ENCODE data around the gene ETV1. TPM values are rescaled to one million over a fixed set of nuclear protein-coding genes. Genes with fewer than 3 reads are reported as not detected.

Gene ETV1
- total and polyA plus RNA-seq, 9 of the 15 experiments (the other 6 are each of a cell fraction or from before 2014, with no cell fraction given), result 7.2 to 27.4 (median 14.0) TPM

- TF ChIP-seq, protein P1, sequence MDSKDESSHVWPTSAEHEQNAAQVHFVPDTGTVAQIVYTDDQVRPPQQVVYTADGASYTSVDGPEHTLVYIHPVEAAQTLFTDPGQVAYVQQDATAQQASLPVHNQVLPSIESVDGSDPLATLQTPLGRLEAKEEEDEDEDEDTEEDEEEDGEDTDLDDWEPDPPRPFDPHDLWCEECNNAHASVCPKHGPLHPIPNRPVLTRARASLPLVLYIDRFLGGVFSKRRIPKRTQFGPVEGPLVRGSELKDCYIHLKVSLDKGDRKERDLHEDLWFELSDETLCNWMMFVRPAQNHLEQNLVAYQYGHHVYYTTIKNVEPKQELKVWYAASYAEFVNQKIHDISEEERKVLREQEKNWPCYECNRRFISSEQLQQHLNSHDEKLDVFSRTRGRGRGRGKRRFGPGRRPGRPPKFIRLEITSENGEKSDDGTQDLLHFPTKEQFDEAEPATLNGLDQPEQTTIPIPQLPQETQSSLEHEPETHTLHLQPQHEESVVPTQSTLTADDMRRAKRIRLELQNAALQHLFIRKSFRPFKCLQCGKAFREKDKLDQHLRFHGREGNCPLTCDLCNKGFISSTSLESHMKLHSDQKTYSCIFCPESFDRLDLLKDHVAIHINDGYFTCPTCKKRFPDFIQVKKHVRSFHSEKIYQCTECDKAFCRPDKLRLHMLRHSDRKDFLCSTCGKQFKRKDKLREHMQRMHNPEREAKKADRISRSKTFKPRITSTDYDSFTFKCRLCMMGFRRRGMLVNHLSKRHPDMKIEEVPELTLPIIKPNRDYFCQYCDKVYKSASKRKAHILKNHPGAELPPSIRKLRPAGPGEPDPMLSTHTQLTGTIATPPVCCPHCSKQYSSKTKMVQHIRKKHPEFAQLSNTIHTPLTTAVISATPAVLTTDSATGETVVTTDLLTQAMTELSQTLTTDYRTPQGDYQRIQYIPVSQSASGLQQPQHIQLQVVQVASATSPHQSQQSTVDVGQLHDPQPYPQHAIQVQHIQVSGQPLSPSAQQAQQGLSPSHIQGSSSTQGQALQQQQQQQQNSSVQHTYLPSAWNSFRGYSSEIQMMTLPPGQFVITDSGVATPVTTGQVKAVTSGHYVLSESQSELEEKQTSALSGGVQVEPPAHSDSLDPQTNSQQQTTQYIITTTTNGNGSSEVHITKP (IDR thresholded peaks at IDR 0.05; ENCODE audit: partially characterized antibody), result peak; percentile 37
- TF ChIP-seq, protein P2, sequence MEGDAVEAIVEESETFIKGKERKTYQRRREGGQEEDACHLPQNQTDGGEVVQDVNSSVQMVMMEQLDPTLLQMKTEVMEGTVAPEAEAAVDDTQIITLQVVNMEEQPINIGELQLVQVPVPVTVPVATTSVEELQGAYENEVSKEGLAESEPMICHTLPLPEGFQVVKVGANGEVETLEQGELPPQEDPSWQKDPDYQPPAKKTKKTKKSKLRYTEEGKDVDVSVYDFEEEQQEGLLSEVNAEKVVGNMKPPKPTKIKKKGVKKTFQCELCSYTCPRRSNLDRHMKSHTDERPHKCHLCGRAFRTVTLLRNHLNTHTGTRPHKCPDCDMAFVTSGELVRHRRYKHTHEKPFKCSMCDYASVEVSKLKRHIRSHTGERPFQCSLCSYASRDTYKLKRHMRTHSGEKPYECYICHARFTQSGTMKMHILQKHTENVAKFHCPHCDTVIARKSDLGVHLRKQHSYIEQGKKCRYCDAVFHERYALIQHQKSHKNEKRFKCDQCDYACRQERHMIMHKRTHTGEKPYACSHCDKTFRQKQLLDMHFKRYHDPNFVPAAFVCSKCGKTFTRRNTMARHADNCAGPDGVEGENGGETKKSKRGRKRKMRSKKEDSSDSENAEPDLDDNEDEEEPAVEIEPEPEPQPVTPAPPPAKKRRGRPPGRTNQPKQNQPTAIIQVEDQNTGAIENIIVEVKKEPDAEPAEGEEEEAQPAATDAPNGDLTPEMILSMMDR (IDR thresholded peaks at IDR 0.05 in 2 of 3, conservative IDR thresholded peaks at IDR 0.05 in 1 of 3; ENCODE audit: insufficient read depth in 2 of 3, low read depth in 1 of 3, low read length in 3 of 3), result peak; percentile 27 to 60 (median 48); a peak in 4 of 6 replicates
- TF ChIP-seq BRD4 (IDR thresholded peaks at IDR 0.05), result 0 out of 2 replicates have a peak, but pooled peaks have one; percentile 17
- TF ChIP-seq ZNF311 (CRISPR knock-in tag; IDR thresholded peaks at IDR 0.05), result no peak
- no peak for TF ChIP-seq RBM22 (IDR thresholded peaks at IDR 0.05; ENCODE audit: low read depth, low read length, poor library complexity, severe bottlenecking)
- 0 out of 2 replicates have a peak, but pooled peaks have one; percentile 9 for TF ChIP-seq ZBTB40 (IDR thresholded peaks at IDR 0.05)
- no peak for TF ChIP-seq ZBTB40 (CRISPR knock-in tag; IDR thresholded peaks at IDR 0.05)
- TF ChIP-seq SMARCB1 (IDR thresholded peaks at IDR 0.05; ENCODE audit: insufficient read length, low read depth), result no peak
- 0 out of 2 replicates have a peak, but pooled peaks have one; percentile 7 for TF ChIP-seq MYNN (IDR thresholded peaks at IDR 0.05)
- no peak for TF ChIP-seq MYNN (CRISPR knock-in tag; IDR thresholded peaks at IDR 0.05)
These were observed at the start of gene ETV1 (continued) for GRCh38 chr7:13989126-13989948.
